Heart left ventricle (tissue), 13 donors: Measurements from ENCODE around the gene AAK1.

Source experiments
- POLR2A ChIP-seq, 2 donors: fragments of 450-650 bp; IDR thresholded peaks; one replicate each; pipeline ENCODE4 v1.6.1; 2017; ENCODE audit warnings: antibody characterized with exemption in 2 of 2, mild to moderate bottlenecking in 2 of 2, moderate library complexity in 2 of 2
- TF ChIP-seq, protein P1 (sequence below), 12 donors: fragments of 200-600 bp; sonication (generic) in 4 of 12; IDR thresholded peaks; one replicate each; pipeline versions ENCODE4 v1.5.0 to v1.8.0; 2018 to 2022; ENCODE audit warnings: antibody characterized with exemption in 12 of 12, mild to moderate bottlenecking in 5 of 12
- donor health status: ischemic (EF 13 %, LVEDD 7.1; RV severe dilation, severe dysfunction).
- donor health status: DM: no; HTN: yes; CAD: no.
- donor health status: DM: no; HTN: no; CAD: no.
- donor health status: ischemic (EF 25% LVEDD 6.9; RV normal size, moderate dysfunction).
- donor health status: ischemic (EF 25% LVEDD 5.7; RV mildly dilated, moderate dysfunction).
- donor health status: ischemic (EF 35%, LVEDD 5.7; RV mildly dilated, moderate dysfunction).
- donor health status: nonischemic (EF 11% LVEDD 7.7; RV severe dilation, severe dysfunction).
- donor health status: DM: yes; HTN: yes; CAD: no.
- donor health status: PGD.
- donor health status: ischemic (EF 29% LVEDD 5.4; RV normal size, mild dysfunction).
- donor health status: nonischemic (EF 23%, LVEDD 6.1; RV moderate dilation, normal function).

DNA sequence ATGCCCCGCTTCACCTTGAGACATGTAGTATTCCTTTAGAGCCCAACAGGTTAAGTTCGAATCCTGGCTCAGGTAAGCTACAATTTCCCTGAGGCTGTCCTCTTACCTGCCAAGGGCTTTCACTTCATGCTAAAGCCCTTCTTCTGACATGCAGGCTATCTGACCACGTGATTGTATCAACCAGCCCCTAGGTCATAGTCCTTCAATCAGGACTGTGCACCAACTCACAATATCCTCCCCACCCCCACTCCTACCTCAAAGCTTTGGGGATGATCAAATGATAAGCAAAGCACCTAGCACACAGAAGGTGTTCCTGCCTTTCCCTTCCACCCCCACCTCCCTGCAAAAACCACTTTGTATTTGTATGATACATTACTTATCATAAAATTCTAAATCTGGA is 78.9 kb downstream of the AAK1 start:
- TF ChIP-seq, protein P1, sequence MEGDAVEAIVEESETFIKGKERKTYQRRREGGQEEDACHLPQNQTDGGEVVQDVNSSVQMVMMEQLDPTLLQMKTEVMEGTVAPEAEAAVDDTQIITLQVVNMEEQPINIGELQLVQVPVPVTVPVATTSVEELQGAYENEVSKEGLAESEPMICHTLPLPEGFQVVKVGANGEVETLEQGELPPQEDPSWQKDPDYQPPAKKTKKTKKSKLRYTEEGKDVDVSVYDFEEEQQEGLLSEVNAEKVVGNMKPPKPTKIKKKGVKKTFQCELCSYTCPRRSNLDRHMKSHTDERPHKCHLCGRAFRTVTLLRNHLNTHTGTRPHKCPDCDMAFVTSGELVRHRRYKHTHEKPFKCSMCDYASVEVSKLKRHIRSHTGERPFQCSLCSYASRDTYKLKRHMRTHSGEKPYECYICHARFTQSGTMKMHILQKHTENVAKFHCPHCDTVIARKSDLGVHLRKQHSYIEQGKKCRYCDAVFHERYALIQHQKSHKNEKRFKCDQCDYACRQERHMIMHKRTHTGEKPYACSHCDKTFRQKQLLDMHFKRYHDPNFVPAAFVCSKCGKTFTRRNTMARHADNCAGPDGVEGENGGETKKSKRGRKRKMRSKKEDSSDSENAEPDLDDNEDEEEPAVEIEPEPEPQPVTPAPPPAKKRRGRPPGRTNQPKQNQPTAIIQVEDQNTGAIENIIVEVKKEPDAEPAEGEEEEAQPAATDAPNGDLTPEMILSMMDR (IDR thresholded peaks at IDR 0.05): no peak
- TF ChIP-seq POLR2A (IDR thresholded peaks at IDR 0.05): no peak
